ENCODE measurements around the gene GRID1.

GRCh38 chr10:85888004-85888403 is 478.6 kb downstream of the GRID1 start:
- TF ChIP-seq POLR2A (IDR thresholded peaks at IDR 0.05; ENCODE audit: low read depth, low read length) = no peak
- no peak for TF ChIP-seq POLR2AphosphoS5 (IDR thresholded peaks at IDR 0.05; ENCODE audit: low read depth, low read length)
- no peak for TF ChIP-seq TAF1 (IDR thresholded peaks at IDR 0.05; ENCODE audit: low read depth, low read length)
- TF ChIP-seq SPI1 (IDR thresholded peaks at IDR 0.05; ENCODE audit: low read depth, low read length) = no peak
- TF ChIP-seq POU2F2 (IDR thresholded peaks at IDR 0.05; ENCODE audit: low read depth, low read length) = no peak
- TF ChIP-seq PAX5 (IDR thresholded peaks at IDR 0.05; ENCODE audit: insufficient read depth, low read length, severe bottlenecking) = no peak

All from GM12891 (cell line).